ENCODE results near the gene KCNJ15.

Gene KCNJ15

GRCh38 chr21:38268864-38269575 lies 12.2 kb downstream of the KCNJ15 start:
- no peak for DNase-seq

GRCh38 chr21:38269576-38269936 lies 12.8 kb downstream of the KCNJ15 start:
- DNase-seq, result no peak

GRCh38 chr21:38272215-38272614 lies 15.4 kb downstream of the KCNJ15 start:
- no peak for DNase-seq

- DNase-seq, result no peak
Observed at GRCh38 chr21:38273745-38274542, 17.2 kb downstream of the KCNJ15 start.

- DNase-seq, result no peak
Observed at GRCh38 chr21:38277501-38278131, 20.8 kb downstream of the KCNJ15 start.

DNA sequence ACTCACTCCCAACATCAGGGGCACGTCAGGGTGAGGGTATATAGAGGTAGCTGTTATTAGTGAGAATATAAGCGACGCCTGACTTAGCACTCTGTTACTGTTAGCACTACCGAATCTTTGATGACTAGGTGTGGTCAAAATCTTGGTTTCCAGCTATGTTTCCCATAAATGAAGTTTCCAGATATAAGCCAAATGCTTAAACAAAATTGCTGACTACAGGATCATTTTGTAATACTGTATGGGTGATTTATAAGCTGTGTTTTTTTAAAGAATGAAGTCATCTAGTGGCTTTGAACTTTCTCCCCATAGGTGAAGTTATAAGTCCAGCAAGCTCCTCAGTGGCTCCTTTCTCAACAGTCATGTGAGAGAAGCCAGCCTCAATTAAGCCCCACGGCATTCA lies 23.7 kb downstream of the KCNJ15 start:
- DNase-seq, result no peak

DNA sequence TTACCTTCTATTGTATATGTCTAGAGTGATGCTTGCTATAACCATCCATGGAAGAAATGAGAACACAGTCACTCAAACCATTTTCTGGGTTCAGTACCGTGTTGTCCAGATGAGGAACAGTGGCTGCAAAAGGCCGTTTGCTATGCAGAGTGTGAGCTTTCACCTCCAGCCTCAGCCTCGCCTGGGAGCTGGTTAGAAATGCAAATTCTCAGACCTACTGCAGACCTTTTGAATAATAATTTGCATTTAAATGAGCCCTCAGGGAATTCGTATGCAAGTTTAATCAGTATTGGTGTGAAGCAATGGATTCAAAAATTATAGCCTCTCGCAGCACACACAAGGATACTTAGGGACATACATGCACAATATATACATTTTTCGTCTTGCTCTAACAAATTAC lies 24.1 kb downstream of the KCNJ15 start:
- no peak for DNase-seq

- DNase-seq, result no peak
Observed at GRCh38 chr21:38282921-38283320, 26.1 kb downstream of the KCNJ15 start.

- DNase-seq, result no peak
Observed at GRCh38 chr21:38284216-38284615, 27.4 kb downstream of the KCNJ15 start.

DNA sequence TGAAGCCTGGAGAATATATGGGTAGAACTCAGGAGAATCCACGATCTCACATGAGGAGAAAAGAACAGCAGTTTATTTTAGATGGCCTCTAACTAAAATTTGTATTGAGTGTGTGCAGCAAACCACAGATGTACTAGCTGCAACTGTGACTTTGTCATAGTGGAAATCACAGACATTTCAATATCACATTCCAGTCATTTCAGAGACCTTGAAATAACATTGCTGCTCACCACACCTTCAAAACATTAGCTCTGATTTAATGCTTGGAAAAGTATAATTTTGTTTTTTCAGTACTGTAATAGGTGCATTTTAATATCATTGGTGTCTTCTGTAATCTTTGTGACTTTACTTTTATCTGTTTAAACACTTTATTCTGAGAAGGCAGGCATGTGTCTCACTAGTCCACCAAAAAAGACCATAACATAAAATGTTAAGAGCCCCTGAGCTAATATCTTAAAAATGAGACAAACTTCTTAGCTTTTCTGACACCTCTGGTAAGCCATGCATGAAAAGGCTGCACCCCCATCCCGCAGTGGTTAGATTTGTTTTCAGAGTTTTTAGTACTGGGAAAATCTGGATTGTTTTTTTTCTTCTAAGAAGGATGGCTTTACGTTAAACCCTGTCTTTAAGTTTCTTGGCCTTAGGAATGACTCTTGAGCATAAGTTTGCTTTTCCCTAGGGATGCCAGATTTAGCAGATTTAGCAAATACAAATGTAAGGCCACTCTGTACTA lies 30.1 kb downstream of the KCNJ15 start:
- no peak for DNase-seq

DNA sequence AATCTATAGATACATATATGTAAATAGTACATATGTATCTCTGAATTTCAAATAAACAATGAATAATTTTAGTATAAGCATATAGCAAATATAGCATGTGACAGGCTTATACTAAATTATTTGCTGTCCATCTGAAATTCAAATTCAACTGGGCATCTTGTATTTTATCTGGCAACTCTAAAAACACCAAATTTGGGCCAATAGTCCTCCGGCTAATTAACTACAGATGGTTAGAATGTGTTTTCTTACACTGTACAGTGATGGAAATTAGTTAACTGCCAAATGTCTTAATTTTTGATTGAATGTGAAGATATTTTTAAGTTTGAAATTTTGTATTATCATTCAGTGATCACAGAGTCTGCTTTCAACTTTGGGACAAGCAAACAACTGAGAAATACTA lies 30.7 kb downstream of the KCNJ15 start:
- no peak for DNase-seq

- DNase-seq, result no peak
Observed at GRCh38 chr21:38289705-38290485, 33.1 kb downstream of the KCNJ15 start.

- no peak for DNase-seq
Observed at GRCh38 chr21:38290809-38291208, 34.0 kb downstream of the KCNJ15 start.

GRCh38 chr21:38291874-38292273 lies 35.1 kb downstream of the KCNJ15 start:
- DNase-seq, result no peak

DNA sequence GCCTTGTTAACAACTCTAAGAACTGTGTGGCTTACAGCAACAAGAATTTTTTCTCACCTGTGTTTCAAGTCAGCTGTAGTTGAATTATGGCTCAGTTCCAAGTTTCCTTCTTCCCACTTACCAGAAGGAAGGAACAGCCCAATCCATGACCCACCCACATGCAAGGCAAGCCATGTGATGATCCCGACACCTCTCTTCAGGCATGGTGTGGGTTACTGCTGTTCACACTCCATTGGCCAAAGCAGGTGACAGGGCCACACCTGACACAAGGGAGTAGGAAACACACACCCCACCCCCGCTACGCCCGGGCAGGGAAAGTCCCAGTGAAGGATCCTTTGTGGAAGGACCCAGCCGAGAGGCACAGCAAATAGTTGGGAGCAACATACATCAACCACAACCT lies 36.3 kb downstream of the KCNJ15 start:
- DNase-seq, result no peak

- DNase-seq, result no peak
Observed at GRCh38 chr21:38293765-38294164, 37.0 kb downstream of the KCNJ15 start.

- DNase-seq, result no peak
Observed at GRCh38 chr21:38294609-38295008, 37.8 kb downstream of the KCNJ15 start.

DNA sequence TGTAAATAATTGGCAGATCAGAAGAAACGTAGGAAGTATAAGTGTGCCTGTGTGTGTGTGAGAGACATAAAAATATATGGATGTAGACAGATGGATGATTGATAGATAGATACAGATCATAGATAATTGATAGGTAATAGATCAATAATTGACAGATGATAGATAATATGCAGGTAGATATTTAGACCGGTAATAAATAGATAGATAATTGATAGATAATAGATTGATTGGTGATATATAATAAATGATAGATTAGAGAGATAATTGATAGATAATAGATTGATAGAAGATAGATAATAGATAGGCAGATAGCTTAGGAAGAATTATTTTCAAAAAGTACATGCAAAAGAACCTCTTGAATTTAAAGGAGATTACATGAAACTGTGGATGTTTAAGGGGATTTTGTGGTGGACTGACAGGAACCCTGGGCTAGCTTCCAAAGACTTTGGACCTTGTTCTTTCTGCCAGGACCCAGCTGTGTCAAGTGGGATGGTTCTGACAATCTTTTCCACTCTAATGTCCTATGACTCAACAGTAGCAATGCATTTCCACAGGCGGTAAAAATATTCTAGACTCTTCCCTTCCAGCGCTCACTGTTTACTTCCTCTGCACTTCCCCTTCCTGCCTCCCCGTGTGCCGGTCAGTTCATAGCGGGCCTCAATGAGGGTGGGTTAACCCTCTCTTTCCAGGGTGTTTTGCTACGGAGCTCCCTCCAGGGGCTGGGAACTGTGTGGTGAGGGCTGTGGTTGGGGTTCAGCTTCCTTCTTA lies 39.4 kb downstream of the KCNJ15 start:
- no peak for DNase-seq

DNA sequence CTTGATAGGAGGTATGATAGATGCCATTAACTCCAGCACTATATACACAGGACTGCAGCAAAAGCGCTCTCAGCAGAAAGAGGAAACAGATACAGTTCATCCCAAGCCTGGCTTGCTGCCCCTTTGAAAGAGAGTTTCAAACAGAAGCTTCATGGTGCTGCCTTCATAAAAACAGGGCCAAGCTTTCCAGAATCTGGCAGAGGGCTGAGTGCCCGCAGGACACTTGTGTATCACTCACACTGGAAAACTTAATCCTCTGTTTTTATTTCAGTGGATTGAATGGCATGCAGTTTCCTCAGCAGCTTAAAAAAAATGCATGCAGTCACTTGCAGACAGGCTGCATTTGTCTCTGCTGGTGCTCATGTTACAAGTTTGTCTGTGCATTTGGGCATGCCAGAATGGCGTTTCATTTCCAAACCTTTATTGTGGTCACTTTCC lies 40.4 kb downstream of the KCNJ15 start:
- DNase-seq, result no peak

GRCh38 chr21:38297871-38298270 lies 41.1 kb downstream of the KCNJ15 start:
- DNase-seq, result no peak

GRCh38 chr21:38298832-38299231 lies 42.0 kb downstream of the KCNJ15 start:
- no peak for DNase-seq

DNA sequence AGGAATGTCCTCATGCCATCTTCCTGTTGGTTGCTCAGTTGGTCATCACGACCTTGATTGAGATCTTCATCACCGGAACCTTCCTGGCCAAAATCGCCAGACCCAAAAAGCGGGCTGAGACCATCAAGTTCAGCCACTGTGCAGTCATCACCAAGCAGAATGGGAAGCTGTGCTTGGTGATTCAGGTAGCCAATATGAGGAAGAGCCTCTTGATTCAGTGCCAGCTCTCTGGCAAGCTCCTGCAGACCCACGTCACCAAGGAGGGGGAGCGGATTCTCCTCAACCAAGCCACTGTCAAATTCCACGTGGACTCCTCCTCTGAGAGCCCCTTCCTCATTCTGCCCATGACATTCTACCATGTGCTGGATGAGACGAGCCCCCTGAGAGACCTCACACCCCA lies 42.9 kb downstream of the KCNJ15 start:
- DNase-seq, result no peak

All from NCI-H1092 (cell line).